ENCODE data around the gene ARHGAP26. TPM values are rescaled to one million over a fixed set of nuclear protein-coding genes. Genes with fewer than 3 reads are reported as not detected.
"Not testable (repeated sequence)": the region's sequence is repeated elsewhere in the genome, so short reads cannot be mapped to it uniquely, and the experiment has no call there.

The ARHGAP26 gene
- total RNA-seq, 1 donor from 2014 or later = 12.7 TPM

DNA sequence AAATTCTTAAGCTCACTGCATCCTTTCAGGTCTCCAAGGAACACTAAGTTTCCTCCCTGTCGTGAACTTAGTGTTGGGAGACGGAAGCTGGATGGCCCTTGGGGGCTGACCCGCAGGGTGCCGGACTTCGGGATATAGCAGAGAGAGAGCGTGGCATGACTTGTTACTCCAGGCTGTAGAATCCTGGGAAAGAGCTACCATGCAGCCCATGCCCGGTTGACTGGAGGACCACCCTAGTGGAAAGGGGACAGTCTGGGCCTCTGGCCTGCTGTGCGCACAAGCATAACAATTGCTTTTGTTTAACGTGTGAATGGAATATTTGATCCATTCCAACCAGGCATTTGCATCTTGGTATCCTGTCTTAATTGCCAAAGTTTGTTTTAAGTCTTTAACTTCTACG lies 319.9 kb downstream of the ARHGAP26 start:
- H3K36me3 Mint-ChIP-seq (ENCODE audit: low read depth); H3K27me3 Mint-ChIP-seq; DNase-seq; intact Hi-C loops (cut with micrococcal nuclease); H3K27ac Mint-ChIP-seq; H3K4me3 Mint-ChIP-seq; H3K9me3 Mint-ChIP-seq: not testable (repeated sequence)
- peaks cover 26% of the 10 kb centered on the region for H3K4me1 Mint-ChIP-seq

DNA sequence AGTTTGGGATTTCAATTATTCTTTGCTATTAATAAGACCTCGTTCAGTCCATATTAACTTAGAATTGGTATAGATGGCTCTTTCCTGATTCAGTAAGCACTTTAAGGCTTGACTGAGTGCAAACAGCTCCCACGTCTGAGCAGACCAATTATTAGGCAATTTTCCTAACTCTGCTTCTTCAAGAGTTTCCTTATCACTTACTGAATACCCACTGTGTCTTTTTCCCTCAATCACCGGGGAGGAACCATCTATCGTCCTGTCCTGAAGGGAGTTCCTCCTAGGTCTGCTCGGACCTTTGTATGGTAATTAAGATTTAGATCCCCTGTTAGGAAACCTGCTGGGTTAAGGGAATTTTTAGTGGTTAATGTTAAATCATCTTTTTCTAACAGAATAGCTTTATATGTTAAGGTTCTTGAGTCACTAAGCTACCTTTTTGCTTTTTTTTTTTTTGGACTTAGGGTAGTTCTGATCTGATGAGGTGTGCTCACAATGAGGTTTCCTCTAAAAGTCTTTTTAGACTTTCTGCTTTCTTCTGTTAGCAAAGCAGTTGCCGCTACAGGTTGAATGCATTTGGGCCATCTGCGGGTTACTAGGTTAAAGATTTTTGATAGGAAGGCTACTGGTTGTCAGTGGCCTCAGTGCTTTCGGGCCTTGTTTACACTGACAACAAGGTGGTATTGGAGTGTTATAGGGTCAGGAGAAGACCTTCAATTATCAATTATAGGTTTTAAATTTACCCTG lies 322.7 kb downstream of the ARHGAP26 start:
- intact Hi-C loops (cut with micrococcal nuclease); DNase-seq; H3K9me3 Mint-ChIP-seq; H3K4me3 Mint-ChIP-seq; H3K27me3 Mint-ChIP-seq: not testable (repeated sequence)
- peak overlapping the region; percentile 84 for H3K27ac Mint-ChIP-seq
- peaks cover 27% of the 10 kb centered on the region for H3K4me1 Mint-ChIP-seq
- peaks cover 13% of the 10 kb centered on the region for H3K36me3 Mint-ChIP-seq (ENCODE audit: low read depth)

DNA sequence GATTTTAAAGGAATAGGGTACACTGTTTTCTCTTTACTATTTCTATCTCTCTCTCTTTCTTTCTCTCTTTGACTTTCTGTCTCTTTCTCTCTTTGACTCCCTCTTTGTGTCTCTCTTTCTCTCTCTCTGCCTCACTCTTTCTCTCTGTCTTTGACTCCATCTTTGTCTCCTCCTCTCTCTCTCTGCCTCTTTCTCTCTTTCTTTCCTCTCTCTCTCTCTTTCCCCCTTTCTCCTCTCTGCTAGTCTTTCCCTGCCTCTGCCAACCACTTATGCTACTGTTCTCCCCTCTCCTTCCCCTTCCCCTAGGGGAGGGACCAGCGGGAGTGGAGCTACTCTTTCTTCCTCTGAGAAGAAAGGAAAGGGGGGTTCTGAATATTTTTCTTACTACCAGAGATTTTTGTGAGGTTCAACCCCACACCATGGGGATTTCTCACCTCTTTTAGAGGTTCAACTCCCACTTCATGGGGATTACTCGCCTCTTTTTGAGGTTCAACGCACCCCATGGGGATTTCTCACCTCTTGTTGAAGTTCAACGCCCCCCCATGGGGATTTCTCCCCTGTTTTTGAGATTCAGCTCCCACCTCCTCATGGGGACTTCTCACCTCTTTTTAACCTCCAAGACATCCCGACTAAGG lies 323.4 kb downstream of the ARHGAP26 start:
- Mint-ChIP-seq H3K36me3 (ENCODE audit: low read depth) (peaks cover 13% of the 10 kb centered on the region), H3K4me1 (peaks cover 27% of the 10 kb centered on the region), H3K9me3 (no peaks in the 10 kb centered on the region), H3K27me3 (no peaks in the 10 kb centered on the region), H3K4me3 (peak overlapping the region; percentile 29), H3K27ac (peak overlapping the region; percentile 84)
- no peak for DNase-seq
- intact Hi-C loops (cut with micrococcal nuclease) = no loop called here

- no peak for DNase-seq
Observed at GRCh38 chr5:143094087-143094521, 323.9 kb downstream of the ARHGAP26 start.

DNA sequence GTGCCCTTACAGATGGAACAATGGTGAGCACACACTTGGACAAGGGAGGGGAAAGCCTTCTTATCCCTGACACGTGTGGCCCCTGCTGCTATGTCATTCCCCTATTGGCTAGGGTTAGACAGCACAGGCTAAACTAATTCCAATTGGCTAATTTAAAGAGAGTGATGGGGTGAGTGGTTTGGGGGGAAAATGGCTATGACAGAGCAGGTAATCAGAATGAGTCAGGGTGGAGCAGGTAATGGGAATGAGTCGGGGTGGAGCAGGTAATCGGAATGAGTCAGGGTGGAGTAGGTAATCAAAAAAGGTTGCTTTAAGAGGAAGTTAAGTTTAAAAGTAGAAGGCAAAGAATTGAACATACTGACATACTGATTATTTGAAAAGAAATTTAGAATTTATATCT lies 324.4 kb downstream of the ARHGAP26 start:
- Mint-ChIP-seq H3K36me3 (ENCODE audit: low read depth) (peaks cover 11% of the 10 kb centered on the region), H3K27ac (peak overlapping the region; percentile 84), H3K4me3 (peak overlapping the region; percentile 5), H3K4me1 (peaks cover 29% of the 10 kb centered on the region)
- DNase-seq; H3K27me3 Mint-ChIP-seq; intact Hi-C loops (cut with micrococcal nuclease); H3K9me3 Mint-ChIP-seq: not testable (repeated sequence)

More at GRCh38 chr5:143094087-143094521, 323.9 kb downstream of the ARHGAP26 start:
- Mint-ChIP-seq H3K4me3 (peak overlapping the region; percentile 5), H3K9me3 (no peaks in the 10 kb centered on the region), H3K27ac (peak overlapping the region; percentile 84), H3K4me1 (peaks cover 27% of the 10 kb centered on the region), H3K27me3 (no peaks in the 10 kb centered on the region), H3K36me3 (ENCODE audit: low read depth) (peaks cover 11% of the 10 kb centered on the region)
- intact Hi-C loops (cut with micrococcal nuclease) = no loop called here

DNA sequence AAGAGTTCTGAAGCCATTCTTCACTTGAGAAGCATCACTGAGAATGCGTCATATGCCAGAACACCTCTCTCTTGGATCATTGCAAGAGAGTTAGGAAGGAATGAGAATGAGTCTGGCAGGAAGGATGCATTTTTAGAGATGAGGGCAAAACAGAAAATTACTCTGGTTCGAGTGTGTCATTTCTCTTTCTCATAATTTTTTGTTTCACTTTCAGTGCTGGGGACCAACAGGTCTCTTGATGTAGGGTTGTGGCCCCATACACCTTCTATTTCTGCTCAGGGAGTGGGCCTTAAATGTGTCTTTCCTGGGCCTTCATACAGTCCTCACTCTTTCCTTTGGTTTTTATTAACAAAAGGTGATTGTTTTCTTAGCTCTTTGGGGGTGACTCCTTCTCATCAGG lies 330.9 kb downstream of the ARHGAP26 start:
- H3K4me3 Mint-ChIP-seq = peak overlapping the region; percentile 58
- H3K27ac Mint-ChIP-seq = peak overlapping the region; percentile 92
- H3K36me3 Mint-ChIP-seq (ENCODE audit: low read depth) = peaks cover 11% of the 10 kb centered on the region
- H3K27me3 Mint-ChIP-seq = no peaks in the 10 kb centered on the region
- peaks cover 46% of the 10 kb centered on the region for H3K4me1 Mint-ChIP-seq
- H3K9me3 Mint-ChIP-seq = no peaks in the 10 kb centered on the region
- intact Hi-C loops (cut with micrococcal nuclease) = loop anchor here (1.0 to 5.0 kb wide), 10 partner anchors 13 to 726 kb away; no protein-coding TSS in a partner anchor
- DNase-seq = peak; percentile 76

- DNase-seq = peak; percentile 64
- H3K27ac Mint-ChIP-seq = peak overlapping the region; percentile 92
- no peaks in the 10 kb centered on the region for H3K27me3 Mint-ChIP-seq
- intact Hi-C loops (cut with micrococcal nuclease) = loop anchor here (1.0 to 5.0 kb wide), 11 partner anchors 12 to 725 kb away; no protein-coding TSS in a partner anchor
- no peaks in the 10 kb centered on the region for H3K9me3 Mint-ChIP-seq
- H3K4me1 Mint-ChIP-seq = peaks cover 48% of the 10 kb centered on the region
- H3K36me3 Mint-ChIP-seq (ENCODE audit: low read depth) = peaks cover 8% of the 10 kb centered on the region
- H3K4me3 Mint-ChIP-seq = peak overlapping the region; percentile 58
Observed at GRCh38 chr5:143101725-143102386, 331.7 kb downstream of the ARHGAP26 start.

GRCh38 chr5:143102411-143102810 lies 332.2 kb downstream of the ARHGAP26 start:
- DNase-seq = no peak
- intact Hi-C loops (cut with micrococcal nuclease) = loop anchor here (1.0 to 5.0 kb wide), 2 partner anchors 35 to 80 kb away; no protein-coding TSS in a partner anchor
- Mint-ChIP-seq H3K4me1 (peaks cover 50% of the 10 kb centered on the region), H3K36me3 (ENCODE audit: low read depth) (peaks cover 8% of the 10 kb centered on the region), H3K27me3 (no peaks in the 10 kb centered on the region), H3K27ac (peak overlapping the region; percentile 92), H3K9me3 (no peaks in the 10 kb centered on the region), H3K4me3 (peak overlapping the region; percentile 58)

- no peak overlapping the region for H3K27ac Mint-ChIP-seq
- no peak for DNase-seq
- intact Hi-C loops (cut with micrococcal nuclease) = no loop called here
- no peaks in the 10 kb centered on the region for H3K9me3 Mint-ChIP-seq
- H3K36me3 Mint-ChIP-seq (ENCODE audit: low read depth) = peaks cover 4% of the 10 kb centered on the region
- no peak overlapping the region for H3K4me3 Mint-ChIP-seq
- H3K27me3 Mint-ChIP-seq = no peaks in the 10 kb centered on the region
- peaks cover 46% of the 10 kb centered on the region for H3K4me1 Mint-ChIP-seq
Observed at GRCh38 chr5:143105216-143105905, 335.2 kb downstream of the ARHGAP26 start.

- Mint-ChIP-seq H3K36me3 (ENCODE audit: low read depth) (peaks cover 4% of the 10 kb centered on the region), H3K4me1 (peaks cover 39% of the 10 kb centered on the region), H3K27ac (peak overlapping the region; percentile 4), H3K27me3 (no peaks in the 10 kb centered on the region), H3K4me3 (no peak overlapping the region), H3K9me3 (no peaks in the 10 kb centered on the region)
- intact Hi-C loops (cut with micrococcal nuclease) = no loop called here
- DNase-seq = no peak
Observed at GRCh38 chr5:143106174-143106573, 336.0 kb downstream of the ARHGAP26 start.

GRCh38 chr5:143108498-143109128 lies 338.4 kb downstream of the ARHGAP26 start:
- DNase-seq = no peak
- Mint-ChIP-seq H3K9me3 (peaks cover 3% of the 10 kb centered on the region), H3K4me1 (peaks cover 22% of the 10 kb centered on the region), H3K27ac (no peak overlapping the region), H3K27me3 (no peaks in the 10 kb centered on the region), H3K36me3 (ENCODE audit: low read depth) (peaks cover 4% of the 10 kb centered on the region), H3K4me3 (no peak overlapping the region)
- intact Hi-C loops (cut with micrococcal nuclease) = no loop called here

DNA sequence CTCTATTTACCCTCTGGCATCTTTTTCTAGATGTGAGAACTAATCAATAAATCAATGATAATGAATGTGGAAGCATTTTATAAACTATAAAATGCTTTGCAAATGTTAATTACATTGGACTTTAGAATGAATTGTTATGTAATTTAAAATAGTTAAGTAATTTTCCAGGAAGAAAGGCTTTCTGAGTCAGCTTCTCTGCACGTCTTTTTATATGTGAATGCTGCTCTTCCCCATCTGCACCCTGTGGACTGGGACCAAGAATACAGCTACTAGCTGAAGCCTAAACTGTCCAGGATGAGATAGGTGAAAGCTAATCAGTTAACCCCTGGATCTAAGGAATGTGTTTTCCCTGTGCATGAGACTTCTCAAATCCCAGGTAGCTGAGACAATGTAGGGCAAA lies 340.4 kb downstream of the ARHGAP26 start:
- Mint-ChIP-seq H3K27ac (no peak overlapping the region), H3K36me3 (ENCODE audit: low read depth) (peaks cover 2% of the 10 kb centered on the region), H3K27me3 (no peaks in the 10 kb centered on the region), H3K9me3 (peaks cover 3% of the 10 kb centered on the region), H3K4me1 (peaks cover 30% of the 10 kb centered on the region), H3K4me3 (no peak overlapping the region)
- intact Hi-C loops (cut with micrococcal nuclease) = no loop called here
- DNase-seq = no peak

GRCh38 chr5:143111799-143112198 lies 341.6 kb downstream of the ARHGAP26 start:
- Mint-ChIP-seq H3K9me3 (peaks cover 3% of the 10 kb centered on the region), H3K27me3 (no peaks in the 10 kb centered on the region), H3K4me1 (peaks cover 22% of the 10 kb centered on the region), H3K27ac (no peak overlapping the region), H3K4me3 (no peak overlapping the region), H3K36me3 (ENCODE audit: low read depth) (peaks cover 2% of the 10 kb centered on the region)
- no peak for DNase-seq
- intact Hi-C loops (cut with micrococcal nuclease) = no loop called here

Data from activated CD4-positive, alpha-beta T cell treated with anti-CD3 and anti-CD28 coated beads, Interleukin-2, amount 10 ng/mL, durations not matched to agents 24 days and 14 days (primary cell).